Neural progenitor cell (in vitro differentiated cells): Measurements from ENCODE around the gene CACNA1C. TPM values are rescaled to one million over a fixed set of nuclear protein-coding genes. Genes with fewer than 3 reads are reported as not detected.

Experiments
- DNase-seq: peaks from one replicate; pipeline ENCODE4 v3.0.0-alpha.2; 2016; ENCODE audit warnings: low spot score
- H2AFZ ChIP-seq: fragments of 200-600 bp; sonication (generic); replicated peaks from 2 replicates; pipeline ENCODE4 v1.6.1; 2016; ENCODE audit warnings: antibody characterized with exemption
- H3F3A ChIP-seq: fragments of 200-600 bp; sonication (generic); 2 replicates; pipeline ENCODE4 v1.6.1; 2016; ENCODE audit warnings: antibody characterized with exemption, low read depth
- H3K27ac ChIP-seq: fragments of 200-600 bp; sonication (generic); 2 replicates; pipeline ENCODE4 v1.5.1; 2016; ENCODE audit warnings: mild to moderate bottlenecking
- H3K27me3 ChIP-seq: fragments of 200-600 bp; sonication (generic); 2 replicates; pipeline ENCODE4 v1.6.1; 2016; ENCODE audit warnings: mild to moderate bottlenecking, moderate library complexity
- H3K36me3 ChIP-seq: fragments of 200-600 bp; sonication (generic); 2 replicates; pipeline ENCODE4 v1.5.1; 2016
- H3K4me1 ChIP-seq: fragments of 200-600 bp; sonication (generic); 2 replicates; pipeline ENCODE4 v1.6.1; 2016; ENCODE audit warnings: mixed run types
- H3K4me2 ChIP-seq: fragments of 200-600 bp; sonication (generic); 2 replicates; pipeline ENCODE4 v1.6.1; 2016
- H3K4me3 ChIP-seq: fragments of 200-600 bp; sonication (generic); 2 replicates; pipeline ENCODE4 v1.5.1; 2016
- H3K79me2 ChIP-seq: fragments of 200-600 bp; sonication (generic); 2 replicates; pipeline ENCODE4 v1.6.1; 2016; ENCODE audit warnings: low read depth
- H3K9ac ChIP-seq: fragments of 200-600 bp; sonication (generic); 2 replicates; pipeline ENCODE4 v1.6.1; 2016
- H3K9me3 ChIP-seq: fragments of 200-600 bp; sonication (generic); 2 replicates; pipeline ENCODE4 v1.5.1; 2016; ENCODE audit warnings: low read depth
- H4K20me1 ChIP-seq: fragments of 200-600 bp; sonication (generic); 2 replicates; pipeline ENCODE4 v1.6.1; 2016; ENCODE audit warnings: low read depth
- H3K27ac Mint-ChIP-seq: 3 replicates; pipeline ENCODE4 v1.8.0; 2021; ENCODE audit warnings: mixed read lengths
- H3K27me3 Mint-ChIP-seq: 2 replicates; pipeline ENCODE4 v1.8.0; 2022; ENCODE audit warnings: low read depth, mild to moderate bottlenecking, inconsistent platforms, moderate library complexity, mixed read lengths; ENCODE audit not compliant: insufficient read depth
- H3K36me3 Mint-ChIP-seq: 3 replicates; pipeline ENCODE4 v1.8.0; 2021; ENCODE audit warnings: mixed read lengths
- H3K4me1 Mint-ChIP-seq: 3 replicates; pipeline ENCODE4 v1.8.0; 2021; ENCODE audit warnings: mixed read lengths
- H3K4me3 Mint-ChIP-seq: 3 replicates; pipeline ENCODE4 v1.8.0; 2021; ENCODE audit warnings: mild to moderate bottlenecking, moderate library complexity, mixed read lengths
- H3K9me3 Mint-ChIP-seq: 3 replicates; pipeline ENCODE4 v1.8.0; 2020; ENCODE audit warnings: mixed read lengths
- EZH2 ChIP-seq: fragments of 200-600 bp; sonication (generic); IDR thresholded peaks from 2 replicates; pipeline ENCODE4 v1.6.1; 2017; ENCODE audit warnings: antibody characterized with exemption, mild to moderate bottlenecking, moderate library complexity
- EZH2phosphoT487 ChIP-seq: fragments of 200-600 bp; sonication (generic); IDR thresholded peaks from 2 replicates; pipeline ENCODE4 v1.6.1; 2017; ENCODE audit warnings: antibody characterized with exemption
- total RNA-seq: library from RNA; depleted of rRNA; stranded (reverse); fragments of >200 nt; gene quantifications from 2 replicates; pipeline ENCODE4 v1.2.3, GENCODE V29; 2015; ENCODE audit warnings: low replicate concordance
- TF ChIP-seq, protein P1 (sequence below): fragments of 200-600 bp; sonication (generic); IDR thresholded peaks from 2 replicates; pipeline ENCODE4 v1.5.1; 2017; ENCODE audit warnings: antibody characterized with exemption, mild to moderate bottlenecking

The CACNA1C gene
- total RNA-seq, 1 donor from 2014 or later, result 2.7 TPM

- H4K20me1 ChIP-seq, result no peaks in the 10 kb centered on the region
- no peaks in the 10 kb centered on the region for H3K36me3 Mint-ChIP-seq
- no peak for DNase-seq
- no peaks in the 10 kb centered on the region for H3K4me1 ChIP-seq
- H3K4me3 ChIP-seq, result no peak overlapping the region
- H3K4me1 Mint-ChIP-seq, result peaks cover 10% of the 10 kb centered on the region
- H3K9me3 ChIP-seq, result no peaks in the 10 kb centered on the region
- no peak overlapping the region for H3K27ac ChIP-seq
- no peak overlapping the region for H3K27ac Mint-ChIP-seq
- no peaks in the 10 kb centered on the region for H3K79me2 ChIP-seq
- H3F3A ChIP-seq, result no peaks in the 10 kb centered on the region
- H3K27me3 Mint-ChIP-seq, result peaks cover 11% of the 10 kb centered on the region
- H3K27me3 ChIP-seq, result no peaks in the 10 kb centered on the region
- H3K9ac ChIP-seq, result no peak overlapping the region
- no peaks in the 10 kb centered on the region for H3K9me3 Mint-ChIP-seq
- H2AFZ ChIP-seq, result no peak overlapping the region
- H3K4me2 ChIP-seq, result no peak overlapping the region
- H3K4me3 Mint-ChIP-seq, result no peak overlapping the region
- no peaks in the 10 kb centered on the region for H3K36me3 ChIP-seq
- no peak for TF ChIP-seq EZH2
- TF ChIP-seq, protein P1, sequence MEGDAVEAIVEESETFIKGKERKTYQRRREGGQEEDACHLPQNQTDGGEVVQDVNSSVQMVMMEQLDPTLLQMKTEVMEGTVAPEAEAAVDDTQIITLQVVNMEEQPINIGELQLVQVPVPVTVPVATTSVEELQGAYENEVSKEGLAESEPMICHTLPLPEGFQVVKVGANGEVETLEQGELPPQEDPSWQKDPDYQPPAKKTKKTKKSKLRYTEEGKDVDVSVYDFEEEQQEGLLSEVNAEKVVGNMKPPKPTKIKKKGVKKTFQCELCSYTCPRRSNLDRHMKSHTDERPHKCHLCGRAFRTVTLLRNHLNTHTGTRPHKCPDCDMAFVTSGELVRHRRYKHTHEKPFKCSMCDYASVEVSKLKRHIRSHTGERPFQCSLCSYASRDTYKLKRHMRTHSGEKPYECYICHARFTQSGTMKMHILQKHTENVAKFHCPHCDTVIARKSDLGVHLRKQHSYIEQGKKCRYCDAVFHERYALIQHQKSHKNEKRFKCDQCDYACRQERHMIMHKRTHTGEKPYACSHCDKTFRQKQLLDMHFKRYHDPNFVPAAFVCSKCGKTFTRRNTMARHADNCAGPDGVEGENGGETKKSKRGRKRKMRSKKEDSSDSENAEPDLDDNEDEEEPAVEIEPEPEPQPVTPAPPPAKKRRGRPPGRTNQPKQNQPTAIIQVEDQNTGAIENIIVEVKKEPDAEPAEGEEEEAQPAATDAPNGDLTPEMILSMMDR, result no peak
- no peak for TF ChIP-seq EZH2phosphoT487
Observed at GRCh38 chr12:2390133-2390532, 337.3 kb downstream of the CACNA1C start.

GRCh38 chr12:2390850-2391390 lies 338.1 kb downstream of the CACNA1C start:
- Histone ChIP-seq H3K27me3 (no peaks in the 10 kb centered on the region), H4K20me1 (no peaks in the 10 kb centered on the region), H3K9ac (no peak overlapping the region), H3K4me3 (no peak overlapping the region), H3K36me3 (no peaks in the 10 kb centered on the region), H2AFZ (no peak overlapping the region), H3K79me2 (no peaks in the 10 kb centered on the region), H3K4me2 (no peak overlapping the region), H3K4me1 (no peaks in the 10 kb centered on the region), H3F3A (no peaks in the 10 kb centered on the region), H3K27ac (no peak overlapping the region), H3K9me3 (no peaks in the 10 kb centered on the region)
- no peak for TF ChIP-seq EZH2phosphoT487
- TF ChIP-seq, protein P1, result no peak
- no peak for TF ChIP-seq EZH2
- Mint-ChIP-seq H3K9me3 (no peaks in the 10 kb centered on the region), H3K4me3 (no peak overlapping the region), H3K36me3 (no peaks in the 10 kb centered on the region), H3K27ac (peak overlapping the region; percentile 0), H3K4me1 (peaks cover 7% of the 10 kb centered on the region), H3K27me3 (peaks cover 9% of the 10 kb centered on the region)
- DNase-seq, result no peak

DNA sequence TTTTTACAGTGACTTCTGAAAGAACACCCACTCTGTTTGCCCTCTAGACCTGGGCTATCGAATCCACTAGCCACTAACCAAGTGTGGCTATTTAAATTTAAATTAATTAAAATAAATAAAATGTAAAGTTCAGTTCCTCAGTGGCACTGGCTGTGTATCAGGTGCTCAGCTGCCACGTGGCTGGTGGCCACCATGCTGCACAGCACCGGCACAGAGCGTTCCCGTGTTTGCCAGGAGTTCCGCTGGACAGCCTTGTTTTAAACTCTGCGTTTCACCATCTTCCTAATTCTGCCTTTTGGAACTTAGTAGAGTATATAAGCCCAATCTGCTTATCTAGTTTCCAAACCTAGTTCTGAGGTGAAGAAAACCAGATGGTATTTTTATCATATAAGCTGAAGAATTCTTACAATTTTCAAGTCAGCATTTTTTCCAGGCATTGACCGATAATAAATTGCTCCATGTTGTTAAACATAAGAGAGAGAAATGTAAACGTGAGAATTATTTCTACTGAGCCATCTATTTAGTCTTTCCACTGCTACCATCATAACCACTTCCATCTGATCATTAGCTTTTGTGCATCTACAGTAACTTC lies 339.0 kb downstream of the CACNA1C start:
- Mint-ChIP-seq H3K4me3 (no peak overlapping the region), H3K9me3 (no peaks in the 10 kb centered on the region), H3K4me1 (peaks cover 7% of the 10 kb centered on the region), H3K27me3 (peaks cover 9% of the 10 kb centered on the region), H3K27ac (no peak overlapping the region), H3K36me3 (no peaks in the 10 kb centered on the region)
- Histone ChIP-seq H3K4me2 (no peak overlapping the region), H3K4me3 (no peak overlapping the region), H3K79me2 (no peaks in the 10 kb centered on the region), H3K9ac (no peak overlapping the region), H2AFZ (no peak overlapping the region), H3K36me3 (no peaks in the 10 kb centered on the region), H3K4me1 (no peaks in the 10 kb centered on the region), H3K27ac (no peak overlapping the region), H4K20me1 (no peaks in the 10 kb centered on the region), H3K27me3 (no peaks in the 10 kb centered on the region), H3F3A (no peaks in the 10 kb centered on the region), H3K9me3 (no peaks in the 10 kb centered on the region)
- no peak for DNase-seq
- TF ChIP-seq EZH2phosphoT487 (no peak), EZH2 (no peak)
- TF ChIP-seq, protein P1, result no peak
